Glomerular endothelial cell (primary cell): Measurements from ENCODE around the gene SLC5A3. TPM values are rescaled to one million over a fixed set of nuclear protein-coding genes. Genes with fewer than 3 reads are reported as not detected.

ENCODE experiments used
- DNase-seq: peaks from one replicate; pipeline ENCODE4 v3.0.0-alpha.2; 2011; ENCODE audit warnings: low read depth, low spot score; ENCODE audit errors: extremely low read depth
- total RNA-seq: library from RNA; depleted of rRNA; stranded (reverse); fragments of >200 nt; gene quantifications from 2 replicates; pipeline ENCODE4 v1.2.3, GENCODE V29; 2015

SLC5A3 gene
- total RNA-seq, 1 donor from 2014 or later, result 11.3 TPM

- DNase-seq, result no peak
These were observed 8.4 kb upstream of the SLC5A3 start for GRCh38 chr21:34065027-34065426.

- DNase-seq, result no peak
These were observed 1.7 kb upstream of the SLC5A3 start for GRCh38 chr21:34071683-34072082.

GRCh38 chr21:34072145-34073031 lies 990 bp upstream of the SLC5A3 start:
- DNase-seq, result no peak

DNA sequence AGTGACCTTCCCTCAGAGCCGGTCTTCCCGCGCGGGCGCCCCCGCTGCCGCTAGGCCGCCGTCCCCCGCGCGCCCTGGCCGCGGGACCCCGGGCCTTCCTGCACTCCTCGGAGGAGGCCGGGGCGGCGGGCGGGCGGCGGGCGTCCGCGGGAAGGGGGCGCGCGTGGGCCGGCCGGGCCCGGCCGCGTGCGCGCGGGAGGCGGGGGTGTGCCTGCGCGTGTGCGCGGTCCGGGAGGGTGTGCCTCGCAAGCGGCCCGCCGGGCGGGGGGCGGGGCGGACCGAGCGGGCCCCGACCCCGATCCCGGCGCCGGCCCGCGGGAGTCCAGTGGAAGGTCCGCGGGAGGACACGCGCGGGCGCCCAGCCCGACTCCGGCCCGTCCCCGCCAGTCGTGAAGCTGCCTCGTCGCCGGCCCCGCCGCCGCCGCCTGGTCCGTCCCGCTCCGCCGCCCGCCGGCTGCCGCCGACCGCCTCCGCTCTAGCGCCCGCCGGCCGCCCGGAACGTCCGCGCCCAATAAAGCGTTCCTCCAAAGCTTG lies 438 bp downstream of the SLC5A3 start:
- DNase-seq, result no peak

- no peak for DNase-seq
These were observed 1.1 kb downstream of the SLC5A3 start for GRCh38 chr21:34074283-34075090.

DNA sequence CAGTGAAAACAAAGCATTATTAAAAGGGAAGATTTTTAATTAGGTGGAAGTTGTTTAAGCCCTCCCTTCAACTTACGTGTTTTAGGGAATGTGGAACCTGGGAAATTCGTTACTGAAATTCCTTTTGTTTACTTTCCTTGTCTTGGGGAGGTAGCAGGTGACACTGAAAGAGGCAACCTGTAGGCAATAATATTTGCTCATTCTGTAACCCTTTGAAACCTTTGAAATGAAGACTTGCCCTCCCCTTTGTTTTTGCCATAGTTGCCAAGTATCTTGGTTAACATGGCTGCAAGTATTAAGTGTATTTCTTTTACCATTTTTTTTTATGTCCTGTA lies 1.7 kb downstream of the SLC5A3 start:
- no peak for DNase-seq

GRCh38 chr21:34075760-34076660 lies 2.6 kb downstream of the SLC5A3 start:
- no peak for DNase-seq

DNA sequence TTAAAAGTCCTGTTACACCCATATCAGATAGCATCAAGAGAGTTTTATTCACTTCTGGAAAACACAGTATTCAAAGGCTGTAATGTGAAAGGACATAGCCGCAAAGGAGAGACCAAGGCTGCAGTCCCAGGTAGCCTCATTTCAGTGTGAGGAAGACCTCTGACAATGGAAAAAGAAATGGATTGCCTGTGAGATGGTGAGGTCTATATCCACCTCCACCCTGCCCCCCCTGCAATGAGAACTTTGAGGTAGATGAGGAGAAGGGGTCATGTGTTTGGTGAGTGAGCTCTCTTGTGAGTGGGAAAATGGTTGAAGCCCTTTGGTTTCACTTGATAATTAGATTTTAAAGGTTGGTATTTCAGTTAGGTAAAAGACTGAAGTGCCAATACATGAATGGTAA lies 3.5 kb downstream of the SLC5A3 start:
- no peak for DNase-seq

DNA sequence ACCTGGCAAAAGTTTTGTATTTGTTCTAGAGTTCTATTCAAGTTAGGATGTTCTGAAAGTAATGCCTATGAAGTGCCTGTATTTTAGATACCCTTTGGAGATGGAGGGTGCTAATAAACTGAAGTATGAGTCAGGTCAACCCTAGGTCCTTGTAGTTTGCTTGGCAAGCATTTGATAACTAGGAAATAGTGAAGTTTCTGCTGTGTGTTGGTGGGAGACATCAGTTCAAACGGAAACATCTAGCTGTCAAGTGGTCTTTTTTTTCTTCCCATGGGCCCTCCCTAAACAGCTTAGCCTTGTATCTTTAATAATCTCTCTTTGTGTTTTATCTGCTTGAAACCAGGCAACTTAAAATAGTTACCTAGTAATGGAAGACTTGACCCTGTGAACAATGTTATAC lies 4.5 kb downstream of the SLC5A3 start:
- DNase-seq, result no peak

DNA sequence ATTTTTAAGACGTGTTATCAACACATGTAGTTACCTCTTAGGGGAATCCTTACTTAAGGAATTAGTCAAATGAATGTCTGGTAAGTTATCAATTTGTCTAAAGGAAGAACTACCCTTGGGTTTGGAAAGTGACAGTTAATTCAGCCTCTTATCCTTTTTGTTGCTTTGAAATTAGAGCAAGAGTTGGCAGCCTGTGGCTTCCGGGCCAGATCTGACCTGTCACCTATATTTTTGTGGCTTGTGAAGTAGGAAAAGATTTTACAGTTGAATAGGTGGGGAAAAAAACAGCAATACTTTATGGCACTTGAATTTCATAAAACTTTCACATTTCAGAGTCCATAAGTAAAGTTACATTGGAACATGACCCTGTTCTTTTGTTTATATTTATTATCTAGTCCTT lies 5.5 kb downstream of the SLC5A3 start:
- no peak for DNase-seq

- DNase-seq, result no peak
These were observed 7.3 kb downstream of the SLC5A3 start for GRCh38 chr21:34080710-34081109.

DNA sequence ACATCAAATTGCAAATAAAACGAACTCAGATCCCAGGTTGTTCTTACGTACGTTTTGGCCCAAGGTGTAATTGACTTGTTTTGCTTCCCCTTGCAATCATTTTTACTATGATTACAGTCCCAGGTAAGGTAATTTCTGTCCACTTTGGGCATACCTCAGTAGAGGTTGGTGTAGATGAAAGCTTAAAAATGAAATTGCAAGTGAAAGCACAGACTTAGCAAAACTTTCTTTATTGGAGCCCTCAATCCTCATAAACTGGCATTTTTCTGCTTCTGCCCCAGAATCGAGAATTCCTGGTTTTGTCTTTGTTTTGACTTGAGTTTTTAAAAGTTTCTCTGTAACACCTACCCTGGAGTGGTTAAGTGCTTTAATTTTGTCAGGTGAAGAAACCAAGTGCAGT lies 9.4 kb downstream of the SLC5A3 start:
- DNase-seq, result no peak

DNA sequence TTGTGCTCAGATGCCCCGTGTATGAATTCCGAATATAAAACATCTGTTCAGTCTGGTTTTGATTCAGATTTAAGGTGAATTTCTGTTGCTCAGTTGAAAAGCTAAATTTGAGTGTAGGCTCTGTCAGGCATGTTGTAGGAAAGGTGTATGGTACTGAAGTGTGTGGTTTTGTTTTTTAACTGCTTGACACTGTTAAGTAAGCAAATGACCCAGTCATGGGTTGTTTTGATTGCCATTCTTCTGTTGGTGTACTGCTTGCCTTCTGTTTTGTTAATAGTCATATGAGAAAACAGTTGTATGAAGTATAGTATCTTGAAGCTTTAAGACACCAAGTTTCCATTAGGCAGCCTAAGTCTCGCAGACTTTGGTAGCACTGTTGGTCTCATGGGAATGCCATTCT lies 10.0 kb downstream of the SLC5A3 start:
- DNase-seq, result no peak

- no peak for DNase-seq
These were observed 11.8 kb downstream of the SLC5A3 start for GRCh38 chr21:34085129-34085528.

- no peak for DNase-seq
These were observed 13.5 kb downstream of the SLC5A3 start for GRCh38 chr21:34086887-34087306.

GRCh38 chr21:34088752-34089151 lies 15.4 kb downstream of the SLC5A3 start:
- DNase-seq, result no peak

DNA sequence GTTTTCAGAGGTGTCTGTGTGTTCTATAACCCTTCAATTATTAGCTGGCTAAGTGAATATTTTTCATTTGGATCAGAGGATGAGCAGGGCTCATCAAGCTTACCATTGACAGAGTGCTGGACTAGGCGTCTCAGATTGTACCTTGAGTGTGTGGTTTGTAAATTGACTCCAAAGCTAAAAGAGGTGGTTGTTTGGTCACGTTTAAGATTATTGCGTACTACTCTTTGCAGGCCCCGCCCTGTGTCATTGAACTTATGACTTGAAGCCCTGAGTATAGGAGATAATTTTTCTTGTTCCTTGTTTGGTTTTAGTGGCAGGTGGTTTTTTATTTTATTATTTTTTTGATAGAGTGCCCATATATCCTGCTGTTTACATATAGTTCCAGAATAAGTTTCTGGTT lies 17.7 kb downstream of the SLC5A3 start:
- no peak for DNase-seq

GRCh38 chr21:34091607-34092006 lies 18.2 kb downstream of the SLC5A3 start:
- no peak for DNase-seq

GRCh38 chr21:34092262-34092921 lies 19.0 kb downstream of the SLC5A3 start:
- no peak for DNase-seq

DNA sequence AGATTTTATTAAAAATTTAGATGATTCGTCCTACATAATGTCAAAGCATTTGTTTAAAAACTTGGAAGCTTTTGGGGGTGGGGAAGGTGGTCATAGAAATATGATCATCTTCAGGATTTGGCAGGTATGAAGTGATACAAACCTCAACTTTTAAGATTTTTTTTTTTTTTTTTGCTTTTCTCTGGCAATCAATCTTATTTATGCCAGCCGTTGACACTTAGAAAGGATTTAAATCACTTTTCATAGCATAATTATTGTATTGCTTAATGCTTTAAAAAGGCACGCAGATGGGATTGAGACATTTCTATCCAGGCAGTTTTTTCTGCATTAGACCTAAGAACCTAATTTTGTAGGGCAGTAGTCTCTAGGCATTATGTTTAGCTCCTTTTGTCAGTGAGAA lies 19.7 kb downstream of the SLC5A3 start:
- DNase-seq, result no peak
